HG03571 (cell line): ENCODE results near the gene DCST2.
"Not testable (repeated sequence)": the region's sequence is repeated elsewhere in the genome, so short reads cannot be mapped to it uniquely, and the experiment has no call there.

ENCODE experiments used
- ATAC-seq: cut with Tn5 transposase; IDR thresholded peaks from one replicate; pipeline ENCODE4 v1.9.1; 2021; ENCODE audit not compliant: unreplicated experiment

DCST2 gene

GRCh38 chr1:154982341-154982740, 51.2 kb downstream of the DCST2 start:
- no peak for ATAC-seq

DNA sequence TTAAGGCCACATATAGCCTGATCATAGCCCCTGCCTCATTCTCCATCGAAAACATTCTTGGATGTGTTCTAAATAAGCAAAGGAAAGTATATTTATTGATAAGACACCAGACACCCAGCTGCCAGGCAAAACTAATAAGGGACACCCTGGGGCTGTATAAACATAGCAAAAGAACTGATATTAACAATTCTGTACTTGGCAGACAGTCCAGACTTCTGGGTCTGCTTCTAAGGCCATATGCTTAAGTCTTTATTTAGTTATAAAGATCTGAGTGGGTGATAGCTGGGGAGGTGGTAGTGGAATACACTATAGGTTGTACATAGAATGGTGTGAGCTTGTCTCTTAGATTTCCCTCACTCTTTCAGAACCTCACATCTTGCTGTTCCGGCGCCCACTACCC, 55.2 kb downstream of the DCST2 start:
- ATAC-seq, result no peak

DNA sequence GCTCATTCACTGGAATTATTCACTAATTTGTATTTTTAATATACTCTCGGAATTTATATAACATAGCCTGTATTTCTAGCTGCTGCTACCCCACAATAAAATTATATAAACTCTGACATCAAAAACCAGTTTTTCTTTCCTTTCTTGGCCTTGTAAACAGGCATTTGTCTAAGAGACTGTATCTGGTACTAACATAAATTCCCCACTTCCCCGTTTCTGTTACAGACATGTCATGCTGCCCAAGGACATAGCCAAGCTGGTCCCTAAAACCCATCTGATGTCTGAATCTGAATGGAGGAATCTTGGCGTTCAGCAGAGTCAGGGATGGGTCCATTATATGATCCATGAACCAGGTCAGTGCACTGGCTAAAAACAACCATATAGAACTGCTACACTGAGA, 55.8 kb downstream of the DCST2 start:
- ATAC-seq, result not testable (repeated sequence)

DNA sequence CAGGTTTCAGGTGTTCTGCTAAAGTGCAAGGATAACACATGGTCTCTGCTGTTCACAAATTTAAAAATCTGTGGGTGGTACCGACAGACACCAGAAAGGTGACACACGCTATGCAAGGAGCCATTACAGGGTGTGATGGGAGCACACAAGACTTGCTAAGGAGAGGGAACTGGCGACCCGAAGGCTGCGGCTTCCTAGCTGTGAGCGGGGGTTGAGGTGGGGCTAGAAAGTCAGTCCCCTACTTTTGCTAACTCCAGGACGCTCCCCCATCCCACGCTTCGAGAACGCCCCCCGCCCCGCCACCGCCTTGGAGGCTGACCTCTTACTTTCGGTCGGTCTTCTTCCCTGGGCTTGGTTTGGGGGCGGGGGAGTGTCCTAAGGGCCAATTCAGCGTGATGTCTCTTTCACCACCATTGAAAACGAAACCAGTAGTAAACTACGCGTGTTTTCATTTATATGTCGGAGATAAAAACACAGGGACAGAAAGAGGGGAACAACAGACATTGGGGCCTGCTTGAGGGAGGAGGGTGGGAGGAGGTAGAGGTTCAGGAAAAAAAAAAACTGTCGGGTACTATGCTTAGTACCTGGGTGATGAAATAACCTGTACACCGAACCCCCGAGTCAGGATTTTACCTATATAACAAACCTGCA, 58.0 kb downstream of the DCST2 start:
- no peak for ATAC-seq

- ATAC-seq, result peak; percentile 31
Observed at GRCh38 chr1:154974808-154975408, 58.7 kb downstream of the DCST2 start.

DNA sequence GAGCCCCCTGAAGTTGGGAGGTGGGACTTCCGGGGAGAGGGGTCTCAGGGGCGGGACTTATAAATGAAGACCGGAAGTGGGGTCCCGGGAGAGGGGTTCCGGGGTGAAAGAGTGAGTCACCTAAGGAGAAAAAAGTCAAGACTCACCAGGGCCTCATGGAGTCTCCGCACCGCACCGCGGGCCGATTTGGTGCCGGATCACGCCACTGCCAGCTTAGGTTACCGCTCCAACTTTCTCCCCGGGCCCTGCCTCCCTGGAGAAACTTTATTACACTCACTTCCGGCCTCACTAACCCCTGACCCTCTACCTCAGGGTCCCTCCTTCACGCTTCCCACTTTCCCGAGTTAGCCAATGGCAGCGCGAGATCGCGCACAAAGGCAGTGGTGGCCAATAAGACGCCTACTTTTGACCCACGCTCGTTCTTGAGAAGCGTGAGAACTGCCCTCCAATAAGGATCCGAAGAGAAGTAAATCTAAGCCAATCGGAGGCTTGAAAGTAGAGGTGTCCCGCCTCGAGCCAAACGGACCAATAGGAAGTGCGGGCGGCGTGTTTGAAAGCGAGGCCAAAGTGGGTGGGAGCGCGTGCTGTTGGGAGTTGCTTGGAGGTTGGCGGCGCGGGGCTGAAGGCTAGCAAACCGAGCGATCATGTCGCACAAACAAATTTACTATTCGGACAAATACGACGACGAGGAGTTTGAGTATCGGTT, 59.3 kb downstream of the DCST2 start, which contains the start of gene CKS1B:
Gene CKS1B (plus strand): TSS at position 580 of the 706 bp plus-strand sequence. CDS start 65 bp downstream, at position 645.
- peak; percentile 68 for ATAC-seq

DNA sequence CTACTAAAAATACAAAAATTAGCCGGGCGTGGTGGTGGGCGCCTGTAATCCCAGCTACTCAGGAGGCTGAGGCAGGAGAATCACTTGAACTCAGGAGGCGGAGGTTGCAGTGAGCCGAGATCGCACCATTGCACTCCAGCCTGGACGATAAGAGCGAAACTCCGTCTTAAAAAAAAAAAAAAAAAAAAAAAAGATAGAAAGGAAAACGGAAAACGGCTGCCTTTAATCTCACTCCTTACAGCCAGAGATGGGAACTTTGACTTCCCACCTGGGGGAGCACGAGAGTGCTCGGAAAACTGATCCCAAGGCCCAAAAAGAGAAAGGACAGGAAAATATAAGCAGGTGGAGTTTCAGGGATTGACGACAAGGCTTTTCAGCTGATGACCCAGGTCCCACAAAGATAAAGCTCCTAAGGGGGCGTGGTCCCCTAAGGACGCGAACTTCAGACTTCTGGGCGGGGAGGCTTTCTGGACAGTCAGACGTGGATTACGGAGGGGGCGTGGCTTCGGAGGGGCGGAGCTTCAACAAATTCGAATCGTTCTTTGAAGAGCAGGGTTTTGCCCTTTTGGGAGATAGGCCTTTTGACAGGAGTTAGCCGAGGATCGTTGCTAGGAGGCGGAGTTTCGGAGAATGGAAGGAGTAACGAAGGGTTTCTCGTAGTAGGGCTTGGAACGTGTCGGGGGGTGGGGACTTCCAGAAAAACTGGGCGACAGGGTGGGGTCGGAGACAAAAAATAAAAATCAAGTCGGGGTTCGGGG, 60.1 kb downstream of the DCST2 start:
- no peak for ATAC-seq

- ATAC-seq, result no peak
Observed at GRCh38 chr1:154972517-154973343, 60.9 kb downstream of the DCST2 start.

DNA sequence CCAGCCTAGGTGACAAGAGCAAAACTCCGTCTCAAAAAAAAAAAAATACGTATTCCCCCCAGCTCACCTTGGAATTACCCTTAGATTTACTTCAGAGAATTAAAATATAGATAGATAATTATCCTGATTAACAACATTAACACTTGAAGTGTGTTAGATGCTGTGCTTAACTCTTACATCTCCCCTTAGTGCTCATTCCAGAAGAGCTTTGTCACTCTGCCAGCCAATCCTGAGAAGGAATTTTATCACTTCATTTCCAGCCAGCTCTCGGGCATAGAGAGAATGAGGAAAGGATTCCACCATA, 61.4 kb downstream of the DCST2 start:
- no peak for ATAC-seq

GRCh38 chr1:154971341-154971998, 62.1 kb downstream of the DCST2 start:
- no peak for ATAC-seq

DNA sequence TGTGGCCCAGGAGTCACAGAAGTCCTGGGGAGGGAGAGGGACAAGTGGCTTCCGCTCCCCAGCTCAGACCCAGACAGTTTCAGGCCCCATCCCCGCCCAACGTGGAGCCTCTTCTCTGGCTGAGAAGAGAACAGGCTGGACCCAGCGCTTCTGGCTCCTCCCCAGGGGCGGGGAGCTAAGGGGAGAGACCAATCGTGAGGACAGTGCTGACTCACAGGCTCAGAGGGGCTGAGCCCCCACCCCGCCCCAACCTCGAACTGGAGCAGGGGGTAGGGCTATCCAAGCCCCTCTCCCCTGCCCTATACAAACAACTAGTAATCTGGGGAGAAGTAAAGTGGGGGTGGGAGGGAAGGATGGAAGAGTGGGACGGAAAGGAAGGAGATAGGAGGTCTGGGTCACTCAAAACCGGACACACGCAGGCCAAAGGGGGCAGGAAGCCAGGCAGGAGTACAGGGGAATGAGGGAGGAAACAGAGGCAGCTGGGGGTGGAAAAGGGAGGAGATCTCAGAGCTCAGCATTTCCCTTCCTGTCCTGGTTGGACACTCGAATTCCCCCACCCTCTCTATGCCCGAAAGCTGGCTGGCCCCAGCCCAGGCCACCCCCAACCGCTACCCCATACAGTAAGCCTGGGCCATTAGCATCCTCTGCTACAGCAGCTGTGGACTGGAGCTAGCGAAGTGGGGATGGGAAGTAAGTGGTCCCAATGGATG, 62.8 kb downstream of the DCST2 start, which contains the start of gene SHC1:
Gene SHC1 (minus strand): TSS at position 117 of the 710 bp plus-strand sequence. CDS start 221 bp downstream, outside the sequence.
- ATAC-seq, result no peak

- no peak for ATAC-seq
Observed at GRCh38 chr1:154969860-154970452, 63.6 kb downstream of the DCST2 start.

- ATAC-seq, result no peak
Observed at GRCh38 chr1:154969246-154969645, 64.3 kb downstream of the DCST2 start.

GRCh38 chr1:154968731-154969130, 64.8 kb downstream of the DCST2 start:
- no peak for ATAC-seq
